ENCODE measurements around the gene ZNF320.
"Not testable (repeated sequence)": the region's sequence is repeated elsewhere in the genome, so short reads cannot be mapped to it uniquely, and the experiment has no call there.

ZNF320 gene

GRCh38 chr19:52897138-52897935 is at the start of gene ZNF320:
ZNF320 (minus strand) TSS chr19:52897635; CDS start chr19:52890255, 7,380 bp downstream.
- DNase-seq (ENCODE audit: low read depth in 2 of 2) = peak; percentile 72 to 77

- DNase-seq (ENCODE audit: low read depth in 2 of 2) = no peak
These were observed 49.2 kb upstream of the ZNF320 start for GRCh38 chr19:52946322-52947310.

- no peak for DNase-seq (ENCODE audit: low read depth in 2 of 2)
These were observed 48.4 kb upstream of the ZNF320 start for GRCh38 chr19:52945652-52946321.

- not testable (repeated sequence) for DNase-seq (ENCODE audit: low read depth in 2 of 2)
These were observed 47.5 kb upstream of the ZNF320 start for GRCh38 chr19:52944703-52945493.

- DNase-seq (ENCODE audit: low read depth in 2 of 2) = no peak
These were observed 46.6 kb upstream of the ZNF320 start for GRCh38 chr19:52943884-52944643.

GRCh38 chr19:52943134-52943883 is 45.9 kb upstream of the ZNF320 start:
- DNase-seq (ENCODE audit: low read depth in 2 of 2) = no peak

DNA sequence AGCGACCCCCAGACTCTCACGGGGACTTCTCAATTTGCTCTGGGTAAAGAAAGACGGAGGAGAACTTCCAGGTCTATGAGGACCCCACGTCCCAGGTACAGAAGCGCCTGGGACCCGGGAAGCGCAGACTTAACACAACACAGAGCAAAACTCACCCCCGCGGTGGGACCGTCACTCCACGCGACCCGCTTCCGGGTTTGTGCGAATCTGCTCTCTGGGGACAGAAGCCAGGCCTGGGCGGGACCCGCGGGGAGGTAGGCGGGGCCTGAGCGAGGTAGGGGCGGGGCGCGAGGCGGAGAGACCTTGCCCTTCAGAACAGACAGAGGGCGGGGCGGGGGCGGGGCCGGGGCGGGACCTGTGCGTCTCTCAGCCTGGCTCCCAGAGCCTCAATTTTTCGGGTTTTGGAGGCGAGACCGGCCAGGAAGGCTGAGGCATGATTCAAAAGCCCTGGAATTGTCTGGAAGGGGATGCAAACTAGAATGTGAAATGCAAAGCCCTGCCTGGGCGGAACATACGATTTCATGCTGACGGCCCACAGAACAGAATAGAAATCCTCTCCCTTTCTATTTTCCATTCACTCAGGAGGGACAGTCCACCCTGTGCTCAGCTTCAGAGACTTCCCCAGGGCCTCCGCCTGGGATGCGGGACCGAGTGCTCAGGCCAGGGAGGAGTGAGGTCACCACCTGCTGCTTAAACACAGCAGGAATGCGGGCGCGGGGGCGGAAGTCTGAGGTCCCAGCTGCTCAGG is 45.1 kb upstream of the ZNF320 start:
- peak; percentile 86 to 93 for DNase-seq (ENCODE audit: low read depth in 2 of 2)

DNA sequence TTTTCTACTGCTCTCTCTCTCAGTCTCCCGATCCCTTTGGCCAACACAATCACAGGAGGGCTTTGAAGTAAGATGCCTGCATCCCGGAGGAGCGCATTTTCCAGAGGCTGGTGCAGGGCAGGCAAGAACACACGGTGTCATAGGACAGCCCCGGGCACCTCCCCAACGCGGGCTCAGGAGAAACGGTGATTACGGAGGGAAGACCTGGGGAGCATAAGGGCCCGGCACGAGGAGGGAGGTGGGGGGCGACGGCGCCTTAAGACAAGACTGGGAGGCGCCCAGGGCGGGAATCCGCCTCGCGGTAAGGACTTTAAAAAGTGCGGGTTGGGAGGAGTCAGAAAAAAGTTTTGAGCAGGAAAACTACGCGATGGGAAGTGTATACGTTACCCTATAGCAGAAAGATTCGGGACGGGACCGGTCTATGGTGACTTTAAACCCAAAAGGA is 44.5 kb upstream of the ZNF320 start:
- no peak for DNase-seq (ENCODE audit: low read depth in 2 of 2)

DNA sequence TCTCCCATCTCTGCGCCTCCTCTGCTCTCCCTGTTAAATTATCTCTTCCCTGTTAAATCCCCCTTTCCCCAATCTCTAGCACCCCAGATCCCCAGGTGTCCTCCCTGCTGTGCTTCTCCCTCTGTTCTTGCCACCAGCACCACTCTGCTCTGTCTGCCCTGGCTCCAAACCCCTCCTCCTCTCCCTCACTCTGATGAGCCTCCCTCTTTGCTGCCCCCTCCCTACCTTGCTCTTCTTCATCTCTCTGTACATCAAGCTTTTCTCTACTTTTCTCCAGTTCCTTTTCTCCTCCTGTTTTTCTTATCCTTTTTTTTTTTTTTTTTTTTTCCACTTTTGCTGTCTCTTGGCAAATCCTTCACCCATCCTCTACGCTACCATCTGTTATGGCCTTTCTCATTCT is 44.1 kb upstream of the ZNF320 start:
- DNase-seq (ENCODE audit: low read depth in 2 of 2) = not testable (repeated sequence)

DNA sequence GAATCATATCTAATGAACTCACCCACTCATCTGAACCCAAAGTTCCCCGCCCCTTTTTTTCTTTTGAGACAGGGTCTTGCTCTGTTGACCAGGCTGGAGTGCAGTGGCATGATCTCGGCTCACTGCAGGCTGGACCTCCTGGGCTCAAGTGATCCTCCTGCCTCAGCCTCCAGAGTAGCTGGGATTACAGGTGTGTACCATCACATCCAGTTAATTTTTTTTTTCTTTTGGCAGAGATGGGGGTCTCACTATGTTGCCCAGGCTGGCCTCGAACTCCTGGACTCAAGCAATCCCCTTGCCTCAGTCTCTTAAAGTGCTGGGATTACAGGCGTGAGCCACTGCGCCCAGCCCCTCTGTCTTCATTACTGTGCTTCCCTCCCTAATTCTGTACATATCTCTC is 43.5 kb upstream of the ZNF320 start:
- DNase-seq (ENCODE audit: low read depth in 2 of 2) = not testable (repeated sequence)

DNA sequence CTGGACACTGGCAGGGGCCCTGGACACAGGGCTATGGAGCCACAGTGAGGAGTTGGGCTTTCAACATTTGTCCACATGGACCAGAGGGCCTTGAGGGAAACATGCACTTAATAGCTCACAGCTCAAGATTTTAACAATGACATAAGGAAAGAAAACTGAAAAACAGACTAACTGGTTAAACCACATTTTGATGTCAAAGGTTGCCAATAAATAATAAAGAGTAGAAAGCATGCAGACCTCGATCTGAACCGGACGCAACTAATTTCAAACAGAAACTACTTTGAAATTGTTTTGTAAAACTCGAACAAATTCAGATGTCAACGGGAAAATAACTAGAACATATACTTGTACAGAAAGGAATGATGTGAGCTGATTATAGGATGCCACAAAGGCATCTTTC is 41.3 kb upstream of the ZNF320 start:
- DNase-seq (ENCODE audit: low read depth in 2 of 2) = no peak

DNA sequence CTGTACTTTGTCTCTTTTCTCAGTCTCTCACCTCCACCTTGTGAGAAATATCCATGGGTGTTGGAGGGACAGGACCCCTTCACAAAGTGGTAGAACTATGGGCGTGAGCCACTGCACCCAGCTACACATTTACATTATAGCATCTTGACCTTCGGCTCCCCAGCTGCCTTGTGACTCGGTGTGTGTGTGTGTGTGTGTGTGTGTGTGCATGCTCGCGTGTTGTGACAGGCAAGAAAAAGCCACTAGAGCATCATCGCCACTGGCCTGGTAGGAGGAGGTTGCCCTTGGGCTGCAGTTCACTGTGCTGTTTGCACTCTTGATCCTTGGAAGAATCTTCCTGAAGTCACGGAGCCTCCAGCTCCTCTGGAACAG is 39.5 kb upstream of the ZNF320 start:
- no peak for DNase-seq (ENCODE audit: low read depth in 2 of 2)

GRCh38 chr19:52936151-52936953 is 38.9 kb upstream of the ZNF320 start:
- no peak for DNase-seq (ENCODE audit: low read depth in 2 of 2)

DNA sequence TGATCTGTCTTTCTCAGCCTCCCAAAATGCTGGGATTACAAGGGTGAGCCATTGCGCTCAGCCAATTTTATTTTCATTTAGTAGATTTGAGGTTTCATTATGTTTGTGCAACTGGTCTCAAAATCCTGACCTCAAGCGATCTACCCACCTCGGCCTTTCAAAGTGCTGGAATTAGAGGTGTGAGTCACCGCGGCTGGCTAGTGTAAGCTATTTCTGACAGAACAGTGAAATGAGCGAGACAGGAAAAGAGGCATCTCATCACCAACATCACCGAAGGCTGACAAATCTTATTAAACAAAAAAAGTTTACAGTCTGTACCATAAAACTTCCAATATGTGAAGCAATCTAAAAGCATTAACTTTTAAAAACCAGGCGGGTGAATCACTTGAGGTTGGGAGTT is 38.0 kb upstream of the ZNF320 start:
- DNase-seq (ENCODE audit: low read depth in 2 of 2) = no peak

DNA sequence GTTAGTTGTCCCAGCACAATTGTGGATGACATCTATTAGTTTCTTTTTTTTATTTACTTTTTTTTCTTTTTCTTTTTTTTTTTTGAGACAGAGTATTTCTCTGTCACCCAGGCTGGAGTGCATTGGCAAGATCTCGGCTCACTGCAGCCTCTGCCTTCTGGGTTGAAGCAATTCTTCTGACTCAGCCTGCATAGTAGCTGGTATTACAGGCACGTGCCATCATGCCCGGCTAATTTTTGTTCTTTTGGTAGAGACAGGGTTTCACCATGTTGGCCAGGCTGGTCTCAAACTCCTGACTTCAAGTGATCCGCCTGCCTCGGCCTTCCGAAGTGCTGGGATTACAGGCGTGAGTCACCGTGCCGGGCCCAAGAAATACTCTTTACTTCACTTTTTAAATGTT is 27.2 kb upstream of the ZNF320 start:
- not testable (repeated sequence) for DNase-seq (ENCODE audit: low read depth in 2 of 2)

DNA sequence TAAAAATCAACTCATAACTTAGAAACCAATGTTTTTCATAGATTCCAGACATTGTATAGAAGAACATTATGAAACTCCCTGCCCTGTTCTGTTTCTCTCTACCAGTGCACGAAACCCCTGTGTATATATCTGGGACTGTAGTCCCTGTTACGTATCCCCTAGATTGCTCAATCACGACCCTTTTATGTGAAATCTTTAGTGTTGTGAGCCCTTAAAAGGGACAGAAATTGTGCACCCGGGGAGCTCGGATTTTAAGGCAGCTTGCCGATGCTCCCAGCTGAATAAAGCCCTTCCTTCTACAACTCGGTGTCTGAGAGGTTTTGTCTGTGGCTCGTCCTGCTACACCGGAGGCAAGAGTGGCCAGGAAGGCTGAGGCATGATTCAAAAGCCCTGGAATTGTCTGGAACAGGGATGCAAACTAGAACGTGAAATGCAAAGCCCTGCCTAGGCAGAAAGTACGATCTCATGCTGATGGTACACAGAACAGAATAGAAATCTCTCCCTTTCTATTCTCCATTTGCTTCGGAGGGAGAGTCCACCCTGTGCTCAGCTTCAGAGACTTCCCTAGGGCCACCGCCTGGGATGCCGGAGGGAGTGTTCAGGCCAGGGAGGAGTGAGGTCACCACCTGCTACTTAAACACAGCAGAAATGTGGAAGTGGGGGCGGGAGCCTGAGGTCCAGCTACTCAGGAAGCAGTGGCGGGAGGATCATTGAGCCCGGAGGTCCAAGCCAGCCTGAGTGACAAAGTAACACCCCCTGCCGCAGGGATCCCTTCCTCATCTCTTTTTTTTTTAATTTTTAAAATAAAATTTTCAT is 26.6 kb upstream of the ZNF320 start:
- DNase-seq (ENCODE audit: low read depth in 2 of 2) = no peak
